ENCODE data around the gene CTNNBL1.
A peak's percentile ranks its signal among the peaks of the same experiment; 100 is the strongest.
"Not testable (repeated sequence)": the region's sequence is repeated elsewhere in the genome, so short reads cannot be mapped to it uniquely, and the experiment has no call there.

CTNNBL1 gene

DNA sequence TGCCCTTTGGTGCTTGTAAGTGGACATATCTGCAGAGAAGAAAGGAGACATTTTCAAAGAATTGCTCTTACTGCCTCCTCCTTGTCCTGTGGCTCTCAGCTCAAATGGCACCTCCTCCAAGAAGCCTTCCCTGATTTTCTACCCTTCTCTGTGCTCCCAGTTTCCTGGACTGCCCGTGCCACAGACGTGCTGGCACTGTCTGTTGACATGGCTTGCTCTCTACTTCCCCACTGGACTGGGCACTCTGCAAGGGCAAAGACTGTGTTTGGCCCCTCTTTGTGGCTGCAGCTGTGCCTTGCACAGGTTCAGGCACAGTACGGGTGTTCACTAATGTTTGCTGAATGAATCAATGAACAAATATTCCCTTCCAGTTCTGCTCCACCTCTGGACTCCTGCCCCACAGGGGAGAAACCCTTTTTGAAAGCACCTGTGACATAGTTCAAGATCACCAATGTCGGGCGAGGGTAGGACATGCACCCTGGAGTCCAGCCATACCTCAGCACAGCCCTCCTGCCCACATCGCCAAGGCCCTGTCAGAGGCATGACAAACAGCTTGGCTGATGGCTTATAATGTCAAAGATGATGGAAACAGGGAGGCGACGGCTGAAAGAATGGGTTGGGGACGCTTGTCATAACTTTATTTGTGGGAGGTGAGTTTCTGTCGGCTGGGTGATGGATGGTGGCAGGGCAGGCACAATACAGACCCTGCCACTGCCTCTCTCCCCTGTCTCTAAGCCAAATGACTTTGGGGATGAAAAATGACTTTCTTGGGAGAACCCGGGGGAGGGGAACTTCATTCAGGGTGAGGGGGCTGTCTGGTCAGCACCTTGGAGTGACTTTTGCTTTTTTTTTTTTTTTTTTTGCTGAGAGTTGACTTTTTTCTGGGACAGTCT, 15.6 kb upstream of the CTNNBL1 start:
- H3K4me2 ChIP-seq (ENCODE audit: low read length, poor library complexity, severe bottlenecking), result no peak overlapping the region
- H3K23ac ChIP-seq (ENCODE audit: low read length in 2 of 2), result no peak overlapping the region
- H3K9me3 ChIP-seq (ENCODE audit: control insufficient read depth, low read length), result no peaks in the 10 kb centered on the region
- H2AK5ac ChIP-seq (ENCODE audit: low read length, severe bottlenecking), result no peak overlapping the region
- no peak overlapping the region for H3K27ac ChIP-seq (ENCODE audit: low read length, poor library complexity, severe bottlenecking)
- H2BK120ac ChIP-seq (ENCODE audit: low read depth, low read length), result no peak overlapping the region
- no peak overlapping the region for H3K9ac ChIP-seq (ENCODE audit: low read length)
- no peak overlapping the region for H4K91ac ChIP-seq (ENCODE audit: low read length)
- no peak overlapping the region for H2BK5ac ChIP-seq (ENCODE audit: low read depth, low read length, poor library complexity, severe bottlenecking)
- H3K27me3 ChIP-seq (ENCODE audit: control insufficient read depth in 1 of 2, insufficient read depth in 1 of 2, low read length in 2 of 2), result peaks cover 36 to 51% of the 10 kb centered on the region in 2 experiments
- H3K36me3 ChIP-seq (ENCODE audit: control insufficient read depth in 1 of 2, insufficient read depth in 2 of 2, low read depth in 1 of 2, low read length in 2 of 2), result no peaks in the 10 kb centered on the region
- DNase-seq, result no peak
- no peak overlapping the region for H3K18ac ChIP-seq (ENCODE audit: low read depth in 1 of 2, low read length in 2 of 2)
- no peak overlapping the region for H4K8ac ChIP-seq (ENCODE audit: low read length)
- no peaks in the 10 kb centered on the region for H3K79me1 ChIP-seq (replicated peaks; ENCODE audit: low read length, poor library complexity, severe bottlenecking)
- no peak overlapping the region for H3K4ac ChIP-seq (ENCODE audit: low read depth in 1 of 2, low read length in 2 of 2)
- H3K4me1 ChIP-seq (ENCODE audit: control insufficient read depth, insufficient read depth, low read depth, low read length), result no peaks in the 10 kb centered on the region
- H3K4me3 ChIP-seq (ENCODE audit: insufficient read depth in 1 of 2, low read depth in 1 of 2, low read length in 2 of 2), result no peak overlapping the region
- H2AFZ ChIP-seq (ENCODE audit: low read depth, low read length), result no peak overlapping the region
- H2BK12ac ChIP-seq (ENCODE audit: low read length in 2 of 2), result no peak overlapping the region
- H3K14ac ChIP-seq (ENCODE audit: low read length in 2 of 2), result no peak overlapping the region
- no peak overlapping the region for H2BK15ac ChIP-seq (ENCODE audit: low read depth, poor library complexity, severe bottlenecking)
- WGBS, result 84% methylated on average over 9 of the region's 11 CpGs

GRCh38 chr20:37679751-37680150, 14.1 kb upstream of the CTNNBL1 start:
- H3K9me3 ChIP-seq (ENCODE audit: control insufficient read depth, low read length); H3K14ac ChIP-seq (ENCODE audit: low read length in 2 of 2); H3K4ac ChIP-seq (ENCODE audit: low read depth in 1 of 2, low read length in 2 of 2); H3K27ac ChIP-seq (ENCODE audit: low read length, poor library complexity, severe bottlenecking); H4K91ac ChIP-seq (ENCODE audit: low read length); H3K4me2 ChIP-seq (ENCODE audit: low read length, poor library complexity, severe bottlenecking); H4K8ac ChIP-seq (ENCODE audit: low read length); H2AFZ ChIP-seq (ENCODE audit: low read depth, low read length); H3K4me3 ChIP-seq (ENCODE audit: insufficient read depth in 1 of 2, low read depth in 1 of 2, low read length in 2 of 2); H3K4me1 ChIP-seq (ENCODE audit: control insufficient read depth, insufficient read depth, low read depth, low read length); H2AK5ac ChIP-seq (ENCODE audit: low read length, severe bottlenecking); H3K79me1 ChIP-seq (replicated peaks; ENCODE audit: low read length, poor library complexity, severe bottlenecking); H2BK15ac ChIP-seq (ENCODE audit: low read depth, poor library complexity, severe bottlenecking); H3K23ac ChIP-seq (ENCODE audit: low read length in 2 of 2); H2BK5ac ChIP-seq (ENCODE audit: low read depth, low read length, poor library complexity, severe bottlenecking); H3K18ac ChIP-seq (ENCODE audit: low read depth in 1 of 2, low read length in 2 of 2); H3K9ac ChIP-seq (ENCODE audit: low read length); H2BK120ac ChIP-seq (ENCODE audit: low read depth, low read length); H3K36me3 ChIP-seq (ENCODE audit: control insufficient read depth in 1 of 2, insufficient read depth in 2 of 2, low read depth in 1 of 2, low read length in 2 of 2); DNase-seq; H2BK12ac ChIP-seq (ENCODE audit: low read length in 2 of 2): not testable (repeated sequence)
- 90% methylated on average over 4 of the region's 4 CpGs for WGBS
- peaks cover 28 to 38% of the 10 kb centered on the region in 2 experiments for H3K27me3 ChIP-seq (ENCODE audit: control insufficient read depth in 1 of 2, insufficient read depth in 1 of 2, low read length in 2 of 2)

DNA sequence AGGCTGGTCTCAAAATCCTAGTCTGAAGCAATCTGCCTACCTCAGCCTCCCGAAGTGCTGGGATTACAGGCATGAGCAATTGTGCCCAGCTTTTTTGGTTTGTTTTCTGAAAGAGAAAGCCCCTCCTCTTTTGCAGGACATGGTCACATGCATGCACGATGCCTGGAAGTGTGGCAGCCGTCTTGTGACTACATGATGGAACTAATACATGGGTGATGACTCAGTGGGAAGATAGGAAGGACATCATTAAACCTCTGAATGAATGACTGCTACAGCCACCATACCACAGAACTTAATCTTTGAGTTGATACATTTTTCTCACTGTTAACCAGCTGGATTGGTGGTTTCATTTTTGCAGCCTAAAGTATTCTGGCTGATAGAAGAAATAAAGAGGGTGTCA, 13.4 kb upstream of the CTNNBL1 start:
- H4K8ac ChIP-seq (ENCODE audit: low read length), result no peak overlapping the region
- no peak overlapping the region for H2BK5ac ChIP-seq (ENCODE audit: low read depth, low read length, poor library complexity, severe bottlenecking)
- H3K27me3 ChIP-seq (ENCODE audit: control insufficient read depth in 1 of 2, insufficient read depth in 1 of 2, low read length in 2 of 2), result peaks cover 28 to 34% of the 10 kb centered on the region in 2 experiments
- no peaks in the 10 kb centered on the region for H3K4me1 ChIP-seq (ENCODE audit: control insufficient read depth, insufficient read depth, low read depth, low read length)
- no peak overlapping the region for H3K14ac ChIP-seq (ENCODE audit: low read length in 2 of 2)
- H4K91ac ChIP-seq (ENCODE audit: low read length), result no peak overlapping the region
- no peak overlapping the region for H3K4me3 ChIP-seq (ENCODE audit: insufficient read depth in 1 of 2, low read depth in 1 of 2, low read length in 2 of 2)
- no peaks in the 10 kb centered on the region for H3K9me3 ChIP-seq (ENCODE audit: control insufficient read depth, low read length)
- no peak overlapping the region for H2BK120ac ChIP-seq (ENCODE audit: low read depth, low read length)
- H2AFZ ChIP-seq (ENCODE audit: low read depth, low read length), result no peak overlapping the region
- H3K4me2 ChIP-seq (ENCODE audit: low read length, poor library complexity, severe bottlenecking), result no peak overlapping the region
- H3K4ac ChIP-seq (ENCODE audit: low read depth in 1 of 2, low read length in 2 of 2), result no peak overlapping the region
- no peak overlapping the region for H2BK15ac ChIP-seq (ENCODE audit: low read depth, poor library complexity, severe bottlenecking)
- no peak overlapping the region for H3K18ac ChIP-seq (ENCODE audit: low read depth in 1 of 2, low read length in 2 of 2)
- H2BK12ac ChIP-seq (ENCODE audit: low read length in 2 of 2), result no peak overlapping the region
- no peak overlapping the region for H3K9ac ChIP-seq (ENCODE audit: low read length)
- no peak overlapping the region for H2AK5ac ChIP-seq (ENCODE audit: low read length, severe bottlenecking)
- no peak overlapping the region for H3K27ac ChIP-seq (ENCODE audit: low read length, poor library complexity, severe bottlenecking)
- no peaks in the 10 kb centered on the region for H3K79me1 ChIP-seq (replicated peaks; ENCODE audit: low read length, poor library complexity, severe bottlenecking)
- no peak overlapping the region for H3K23ac ChIP-seq (ENCODE audit: low read length in 2 of 2)
- no peaks in the 10 kb centered on the region for H3K36me3 ChIP-seq (ENCODE audit: control insufficient read depth in 1 of 2, insufficient read depth in 2 of 2, low read depth in 1 of 2, low read length in 2 of 2)
- peak; percentile 67 for DNase-seq
- WGBS, result 85% methylated on average over 1 of the region's 3 CpGs

- Histone ChIP-seq H3K27me3 (ENCODE audit: control insufficient read depth in 1 of 2, insufficient read depth in 1 of 2, low read length in 2 of 2) (peaks cover 23 to 26% of the 10 kb centered on the region in 2 experiments), H3K14ac (ENCODE audit: low read length in 2 of 2) (no peak overlapping the region), H3K23ac (ENCODE audit: low read length in 2 of 2) (no peak overlapping the region), H3K18ac (ENCODE audit: low read depth in 1 of 2, low read length in 2 of 2) (no peak overlapping the region), H2AK5ac (ENCODE audit: low read length, severe bottlenecking) (no peak overlapping the region), H2BK5ac (ENCODE audit: low read depth, low read length, poor library complexity, severe bottlenecking) (no peak overlapping the region), H3K36me3 (ENCODE audit: control insufficient read depth in 1 of 2, insufficient read depth in 2 of 2, low read depth in 1 of 2, low read length in 2 of 2) (no peaks in the 10 kb centered on the region), H2AFZ (ENCODE audit: low read depth, low read length) (no peak overlapping the region), H3K27ac (ENCODE audit: low read length, poor library complexity, severe bottlenecking) (no peak overlapping the region), H2BK12ac (ENCODE audit: low read length in 2 of 2) (no peak overlapping the region), H3K9me3 (ENCODE audit: control insufficient read depth, low read length) (peaks cover 4% of the 10 kb centered on the region), H3K4me1 (ENCODE audit: control insufficient read depth, insufficient read depth, low read depth, low read length) (no peaks in the 10 kb centered on the region), H3K4me3 (ENCODE audit: insufficient read depth in 1 of 2, low read depth in 1 of 2, low read length in 2 of 2) (no peak overlapping the region), H3K4ac (ENCODE audit: low read depth in 1 of 2, low read length in 2 of 2) (no peak overlapping the region), H2BK120ac (ENCODE audit: low read depth, low read length) (no peak overlapping the region), H4K91ac (ENCODE audit: low read length) (no peak overlapping the region), H3K79me1 (replicated peaks; ENCODE audit: low read length, poor library complexity, severe bottlenecking) (no peaks in the 10 kb centered on the region), H3K9ac (ENCODE audit: low read length) (no peak overlapping the region), H3K4me2 (ENCODE audit: low read length, poor library complexity, severe bottlenecking) (no peak overlapping the region), H4K8ac (ENCODE audit: low read length) (no peak overlapping the region), H2BK15ac (ENCODE audit: low read depth, poor library complexity, severe bottlenecking) (no peak overlapping the region)
- DNase-seq, result no peak
- 75% methylated on average over 10 of the region's 10 CpGs for WGBS
These were observed 12.3 kb upstream of the CTNNBL1 start for GRCh38 chr20:37681384-37682112.

Measured in mesenchymal stem cell (in vitro differentiated cells and primary cell).